Amygdala (tissue), 56 donors: ENCODE results near the gene MUC12.
"Not testable (repeated sequence)": the region's sequence is repeated elsewhere in the genome, so short reads cannot be mapped to it uniquely, and the experiment has no call there.

Source experiments
- DNase-seq, 56 donors: peaks; one replicate each; lab custom pipeline; 2025; lab: John Stamatoyannopoulos, UW

MUC12 gene

GRCh38 chr7:101059620-101059942, 90.2 kb downstream of the MUC12 start:
- DNase-seq, result peak in 1 of 56 donors; percentile 42

- DNase-seq, result no peak
Measured at GRCh38 chr7:101060992-101061391, 91.6 kb downstream of the MUC12 start.

DNA sequence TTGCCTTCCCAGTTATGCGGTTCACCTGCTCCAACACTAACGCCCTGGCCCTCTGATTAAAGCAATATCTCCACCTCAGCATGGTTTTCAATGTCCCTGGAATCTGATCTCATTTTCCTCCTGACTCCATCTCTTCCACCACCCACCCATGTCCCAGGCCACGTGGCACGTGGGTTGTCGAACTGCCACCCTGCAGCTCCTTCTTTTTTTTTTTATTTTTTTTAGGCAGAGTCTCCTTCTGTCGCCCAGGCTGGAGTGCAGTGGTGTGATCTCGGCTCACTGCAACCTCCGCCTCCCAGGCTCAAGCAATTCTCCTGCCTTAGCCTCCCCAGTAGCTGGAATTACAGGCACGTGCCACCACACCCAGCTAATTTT, 94.8 kb downstream of the MUC12 start:
- not testable (repeated sequence) for DNase-seq

- DNase-seq, result not testable (repeated sequence)
Measured at GRCh38 chr7:101065162-101065561, 95.8 kb downstream of the MUC12 start.

- no peak for DNase-seq
Measured at GRCh38 chr7:101066141-101066832, 96.9 kb downstream of the MUC12 start.

- no peak for DNase-seq
Measured at GRCh38 chr7:101066833-101067177, 97.4 kb downstream of the MUC12 start.

- no peak for DNase-seq
Measured at GRCh38 chr7:101068401-101068800, 99.0 kb downstream of the MUC12 start.
